GM10248 (cell line): Measurements from ENCODE around the gene TNFAIP8L2.
A peak's percentile ranks its signal among the peaks of the same experiment; 100 is the strongest.

Experiments used
- CTCF ChIA-PET: fragments of 300-600 bp; sonication (Branson Sonifier 250); formaldehyde crosslinking; extraction: SDS; loops from one replicate; lab custom pipeline; 2021; ENCODE audit warnings: antibody characterized with exemption; lab: Yijun Ruan, JAX
- POLR2A ChIA-PET: fragments of 350-650 bp; sonication (Branson Sonifier 250); formaldehyde crosslinking; extraction: SDS; loops from one replicate; lab custom pipeline; 2020; ENCODE audit warnings: antibody characterized with exemption; lab: Yijun Ruan, JAX
- DNase-seq: peaks from one replicate; pipeline ENCODE4 v3.0.0; 2012; ENCODE audit errors: extremely low spot score
- CTCF ChIP-seq: IDR thresholded peaks from 2 replicates; pipeline ENCODE4 v1.5.1; 2012; ENCODE audit warnings: mild to moderate bottlenecking, low read depth; ENCODE audit errors: extremely low read depth, missing control alignments, control extremely low read depth

TNFAIP8L2 gene

GRCh38 chr1:151157067-151157531 is 650 bp downstream of the TNFAIP8L2 start:
- ChIA-PET CTCF (interaction anchor here (0.6 to 9.9 kb wide), 39 partner anchors 9 to 183 kb away, joined by 3 to 218 read pairs (median 4); partner anchors contain the start of genes CDC42SE1, GABPB2, LYSMD1 and MLLT11), POLR2A (interaction anchor here (0.7 kb wide), 1 partner anchor 8 kb away, joined by 3 read pairs; the partner anchor contains the start of genes LYSMD1 and SCNM1)
- peak; percentile 47 for DNase-seq
- TF ChIP-seq CTCF, result no peak

GRCh38 chr1:151158326-151158725 is 1.9 kb downstream of the TNFAIP8L2 start:
- no peak for DNase-seq
- CTCF ChIA-PET, result interaction anchor here (1.2 to 9.9 kb wide), 7 partner anchors 17 to 152 kb away, joined by 3 to 218 read pairs (median 19); partner anchors contain the start of genes GABPB2, MINDY1 and TMOD4
- TF ChIP-seq CTCF, result no peak
- POLR2A ChIA-PET, result no interaction called here

GRCh38 chr1:151158751-151159251 is 2.4 kb downstream of the TNFAIP8L2 start:
- POLR2A ChIA-PET, result no interaction called here
- TF ChIP-seq CTCF, result no peak
- CTCF ChIA-PET, result interaction anchor here (1.0 to 9.9 kb wide), 8 partner anchors 17 to 163 kb away, joined by 3 to 218 read pairs (median 12); partner anchors contain the start of genes GABPB2, MINDY1 and TMOD4
- no peak for DNase-seq

- TF ChIP-seq CTCF, result no peak
- ChIA-PET CTCF (interaction anchor here (1.0 to 9.9 kb wide), 4 partner anchors 25 to 163 kb away, joined by 3 to 218 read pairs (median 16); no protein-coding TSS in a partner anchor), POLR2A (interaction anchor here (0.6 kb wide), 1 partner anchor 119 kb away, joined by 3 read pairs; no protein-coding TSS in a partner anchor)
- no peak for DNase-seq
Observed at GRCh38 chr1:151159373-151159772, 2.9 kb downstream of the TNFAIP8L2 start.

- no peak for DNase-seq
- POLR2A ChIA-PET, result interaction anchor here (0.6 to 1.1 kb wide), 3 partner anchors 8 to 55 kb away, joined by 3 read pairs; partner anchors contain the start of genes TNFAIP8L2 and VPS72
- CTCF ChIA-PET, result interaction anchor here (1.4 to 3.6 kb wide), 5 partner anchors 8 to 87 kb away, joined by 3 to 16 read pairs (median 5); partner anchors contain the start of gene TNFAIP8L2
- TF ChIP-seq CTCF, result no peak
Observed at GRCh38 chr1:151164732-151165280, 8.4 kb downstream of the TNFAIP8L2 start.

- no peak for TF ChIP-seq CTCF
- ChIA-PET CTCF (interaction anchor here (1.4 to 3.6 kb wide), 5 partner anchors 8 to 87 kb away, joined by 3 to 16 read pairs (median 5); partner anchors contain the start of gene TNFAIP8L2), POLR2A (interaction anchor here (0.6 to 1.1 kb wide), 3 partner anchors 9 to 56 kb away, joined by 3 read pairs; partner anchors contain the start of genes TNFAIP8L2 and VPS72)
- DNase-seq, result no peak
Observed at GRCh38 chr1:151165281-151165737, 8.9 kb downstream of the TNFAIP8L2 start.
